ENCODE measurements around the gene HAX1.
"Not testable (repeated sequence)": the region's sequence is repeated elsewhere in the genome, so short reads cannot be mapped to it uniquely, and the experiment has no call there.

GRCh38 chr1:154314226-154314625 is 41.8 kb downstream of the HAX1 start:
- TF ChIP-seq EZH2 (IDR thresholded peaks at IDR 0.05; ENCODE audit: insufficient read depth, poor library complexity, severe bottlenecking); EZH2phosphoT487 (IDR thresholded peaks at IDR 0.05; ENCODE audit: insufficient read depth, low read depth): not testable (repeated sequence)
